ENCODE measurements around the gene AGBL4.

The AGBL4 gene

GRCh38 chr1:49424782-49425181 lies 599.0 kb downstream of the AGBL4 start:
- H3K9me3 Mint-ChIP-seq: peaks cover 6% of the 10 kb centered on the region
- H3K27me3 Mint-ChIP-seq: no peaks in the 10 kb centered on the region
- no peaks in the 10 kb centered on the region for H3K4me1 Mint-ChIP-seq
- DNase-seq: no peak
- H3K27ac Mint-ChIP-seq: no peak overlapping the region
- CTCF ChIA-PET: no interaction called here
- no peaks in the 10 kb centered on the region for H3K36me3 Mint-ChIP-seq
- H3K4me3 Mint-ChIP-seq: no peak overlapping the region

- H3K4me3 Mint-ChIP-seq: no peak overlapping the region
- H3K4me1 Mint-ChIP-seq: no peaks in the 10 kb centered on the region
- no peak for DNase-seq
- H3K27me3 Mint-ChIP-seq: no peaks in the 10 kb centered on the region
- H3K27ac Mint-ChIP-seq: no peak overlapping the region
- H3K36me3 Mint-ChIP-seq: no peaks in the 10 kb centered on the region
- CTCF ChIA-PET: no interaction called here
- no peaks in the 10 kb centered on the region for H3K9me3 Mint-ChIP-seq
Measured at GRCh38 chr1:49416758-49417157, 607.0 kb downstream of the AGBL4 start.

- no peak for DNase-seq
- Mint-ChIP-seq H3K36me3 (no peaks in the 10 kb centered on the region), H3K27ac (no peak overlapping the region)
Measured at GRCh38 chr1:49408346-49408745, 615.4 kb downstream of the AGBL4 start.

GRCh38 chr1:49397086-49397485 lies 626.7 kb downstream of the AGBL4 start:
- no peaks in the 10 kb centered on the region for H3K4me1 Mint-ChIP-seq
- no peak overlapping the region for H3K4me3 Mint-ChIP-seq
- CTCF ChIA-PET: no interaction called here
- DNase-seq: no peak
- H3K27ac Mint-ChIP-seq: no peak overlapping the region
- no peaks in the 10 kb centered on the region for H3K27me3 Mint-ChIP-seq
- no peaks in the 10 kb centered on the region for H3K36me3 Mint-ChIP-seq
- no peaks in the 10 kb centered on the region for H3K9me3 Mint-ChIP-seq

More at GRCh38 chr1:49408346-49408745, 615.4 kb downstream of the AGBL4 start:
- no peak overlapping the region for H3K4me3 Mint-ChIP-seq
- no peaks in the 10 kb centered on the region for H3K9me3 Mint-ChIP-seq
- no peaks in the 10 kb centered on the region for H3K4me1 Mint-ChIP-seq
- CTCF ChIA-PET: no interaction called here
- no peaks in the 10 kb centered on the region for H3K27me3 Mint-ChIP-seq

GRCh38 chr1:49394200-49394599 lies 629.6 kb downstream of the AGBL4 start:
- H3K4me1 Mint-ChIP-seq: no peaks in the 10 kb centered on the region
- CTCF ChIA-PET: no interaction called here
- H3K27me3 Mint-ChIP-seq: no peaks in the 10 kb centered on the region
- H3K27ac Mint-ChIP-seq: no peak overlapping the region
- H3K4me3 Mint-ChIP-seq: no peak overlapping the region
- peaks cover 4% of the 10 kb centered on the region for H3K9me3 Mint-ChIP-seq
- DNase-seq: no peak
- no peaks in the 10 kb centered on the region for H3K36me3 Mint-ChIP-seq

- no peak for DNase-seq
- Mint-ChIP-seq H3K4me1 (no peaks in the 10 kb centered on the region), H3K27ac (no peak overlapping the region), H3K27me3 (no peaks in the 10 kb centered on the region), H3K36me3 (no peaks in the 10 kb centered on the region), H3K4me3 (no peak overlapping the region), H3K9me3 (peaks cover 5% of the 10 kb centered on the region)
- CTCF ChIA-PET: no interaction called here
Measured at GRCh38 chr1:49389699-49390098, 634.1 kb downstream of the AGBL4 start.

GRCh38 chr1:49364676-49365075 lies 659.1 kb downstream of the AGBL4 start:
- CTCF ChIA-PET: no interaction called here
- no peak overlapping the region for H3K4me3 Mint-ChIP-seq
- H3K9me3 Mint-ChIP-seq: no peaks in the 10 kb centered on the region
- no peak for DNase-seq
- H3K36me3 Mint-ChIP-seq: no peaks in the 10 kb centered on the region
- no peaks in the 10 kb centered on the region for H3K4me1 Mint-ChIP-seq
- no peaks in the 10 kb centered on the region for H3K27me3 Mint-ChIP-seq
- H3K27ac Mint-ChIP-seq: no peak overlapping the region

GRCh38 chr1:49363628-49364027 lies 660.1 kb downstream of the AGBL4 start:
- CTCF ChIA-PET: no interaction called here

GRCh38 chr1:49358036-49358435 lies 665.7 kb downstream of the AGBL4 start:
- Mint-ChIP-seq H3K9me3 (no peaks in the 10 kb centered on the region), H3K4me1 (no peaks in the 10 kb centered on the region), H3K36me3 (no peaks in the 10 kb centered on the region), H3K4me3 (no peak overlapping the region), H3K27ac (no peak overlapping the region), H3K27me3 (no peaks in the 10 kb centered on the region)
- no peak for DNase-seq
- CTCF ChIA-PET: no interaction called here

More at GRCh38 chr1:49363628-49364027, 660.1 kb downstream of the AGBL4 start:
- H3K36me3 Mint-ChIP-seq: no peaks in the 10 kb centered on the region
- H3K27me3 Mint-ChIP-seq: no peaks in the 10 kb centered on the region
- H3K27ac Mint-ChIP-seq: no peak overlapping the region
- H3K4me3 Mint-ChIP-seq: no peak overlapping the region
- no peaks in the 10 kb centered on the region for H3K4me1 Mint-ChIP-seq
- H3K9me3 Mint-ChIP-seq: no peaks in the 10 kb centered on the region
- DNase-seq: no peak

GRCh38 chr1:49356594-49356993 lies 667.2 kb downstream of the AGBL4 start:
- CTCF ChIA-PET: no interaction called here
- H3K36me3 Mint-ChIP-seq: no peaks in the 10 kb centered on the region
- H3K4me1 Mint-ChIP-seq: no peaks in the 10 kb centered on the region
- H3K27ac Mint-ChIP-seq: no peak overlapping the region
- DNase-seq: no peak
- H3K4me3 Mint-ChIP-seq: no peak overlapping the region
- no peaks in the 10 kb centered on the region for H3K27me3 Mint-ChIP-seq
- no peaks in the 10 kb centered on the region for H3K9me3 Mint-ChIP-seq

- CTCF ChIA-PET: no interaction called here
- H3K4me1 Mint-ChIP-seq: no peaks in the 10 kb centered on the region
- no peak overlapping the region for H3K27ac Mint-ChIP-seq
- no peak for DNase-seq
- H3K9me3 Mint-ChIP-seq: no peaks in the 10 kb centered on the region
- H3K36me3 Mint-ChIP-seq: no peaks in the 10 kb centered on the region
- H3K27me3 Mint-ChIP-seq: no peaks in the 10 kb centered on the region
- no peak overlapping the region for H3K4me3 Mint-ChIP-seq
Measured at GRCh38 chr1:49351768-49352167, 672.0 kb downstream of the AGBL4 start.

- Mint-ChIP-seq H3K9me3 (peaks cover 5% of the 10 kb centered on the region), H3K36me3 (no peaks in the 10 kb centered on the region), H3K27ac (no peak overlapping the region), H3K4me3 (no peak overlapping the region), H3K4me1 (no peaks in the 10 kb centered on the region), H3K27me3 (no peaks in the 10 kb centered on the region)
- CTCF ChIA-PET: no interaction called here
- no peak for DNase-seq
Measured at GRCh38 chr1:49346767-49347349, 676.9 kb downstream of the AGBL4 start.

GRCh38 chr1:49340576-49340975 lies 683.2 kb downstream of the AGBL4 start:
- CTCF ChIA-PET: no interaction called here
- Mint-ChIP-seq H3K27me3 (no peaks in the 10 kb centered on the region), H3K4me3 (no peak overlapping the region), H3K36me3 (no peaks in the 10 kb centered on the region), H3K9me3 (no peaks in the 10 kb centered on the region), H3K27ac (no peak overlapping the region), H3K4me1 (no peaks in the 10 kb centered on the region)
- DNase-seq: no peak

GRCh38 chr1:49339043-49339442 lies 684.7 kb downstream of the AGBL4 start:
- no peak overlapping the region for H3K4me3 Mint-ChIP-seq
- no peak for DNase-seq
- no peak overlapping the region for H3K27ac Mint-ChIP-seq
- CTCF ChIA-PET: no interaction called here
- no peaks in the 10 kb centered on the region for H3K36me3 Mint-ChIP-seq
- no peaks in the 10 kb centered on the region for H3K4me1 Mint-ChIP-seq
- H3K27me3 Mint-ChIP-seq: no peaks in the 10 kb centered on the region
- H3K9me3 Mint-ChIP-seq: no peaks in the 10 kb centered on the region

GRCh38 chr1:49337251-49337650 lies 686.5 kb downstream of the AGBL4 start:
- Mint-ChIP-seq H3K36me3 (no peaks in the 10 kb centered on the region), H3K27me3 (no peaks in the 10 kb centered on the region), H3K27ac (no peak overlapping the region), H3K9me3 (no peaks in the 10 kb centered on the region), H3K4me1 (no peaks in the 10 kb centered on the region), H3K4me3 (no peak overlapping the region)
- CTCF ChIA-PET: no interaction called here
- DNase-seq: no peak

- H3K36me3 Mint-ChIP-seq: no peaks in the 10 kb centered on the region
- no peaks in the 10 kb centered on the region for H3K4me1 Mint-ChIP-seq
- no peak for DNase-seq
- no peaks in the 10 kb centered on the region for H3K27me3 Mint-ChIP-seq
- H3K9me3 Mint-ChIP-seq: peaks cover 4% of the 10 kb centered on the region
- no peak overlapping the region for H3K27ac Mint-ChIP-seq
- H3K4me3 Mint-ChIP-seq: no peak overlapping the region
- CTCF ChIA-PET: no interaction called here
Measured at GRCh38 chr1:49333906-49334305, 689.8 kb downstream of the AGBL4 start.
